HepG2 (cell line): ENCODE data around the gene NUP93. TPM values are rescaled to one million over a fixed set of nuclear protein-coding genes. Genes with fewer than 3 reads are reported as not detected.

Experiments used
- AGO2 ChIP-seq: fragments of 200-400 bp; formaldehyde crosslinking; optimal IDR thresholded peaks from 2 replicates; pipeline ENCODE3; 2017; ENCODE audit warnings: mild to moderate bottlenecking, low read depth, low read length, moderate library complexity
- ATF7-NPFF ChIP-seq: sonication (generic); formaldehyde crosslinking; IDR thresholded peaks from 2 replicates; pipeline ENCODE4 v1.8.1; 2023; ENCODE audit warnings: mild to moderate bottlenecking, low read depth, missing genetic modification reagents, moderate library complexity
- CCDC6 ChIP-seq: sonication (generic); formaldehyde crosslinking; IDR thresholded peaks from 2 replicates; pipeline ENCODE4 v1.8.1; 2022; ENCODE audit warnings: mild to moderate bottlenecking, missing genetic modification reagents, moderate library complexity
- FOSL2 ChIP-seq: sonication (generic); formaldehyde crosslinking; IDR thresholded peaks from 2 replicates; pipeline ENCODE4 v1.4.0; 2020; ENCODE audit warnings: missing genetic modification reagents
- HNRNPL ChIP-seq: fragments of 200-400 bp; formaldehyde crosslinking; IDR thresholded peaks from 2 replicates; pipeline ENCODE4 v1.6.1; 2017; ENCODE audit warnings: mild to moderate bottlenecking, low read depth, low read length
- IRF2 ChIP-seq: IDR thresholded peaks from 2 replicates; pipeline ENCODE4 v1.6.1; 2018; ENCODE audit warnings: missing genetic modification reagents, missing compliant biosample characterization
- KMT2B ChIP-seq: IDR thresholded peaks from 2 replicates; pipeline ENCODE4 v1.6.1; 2016; ENCODE audit warnings: missing genetic modification reagents, missing compliant biosample characterization
- MYC ChIP-seq: sonication (generic); formaldehyde crosslinking; IDR thresholded peaks from 2 replicates; pipeline ENCODE4 v1.9.0; 2021; ENCODE audit warnings: missing genetic modification reagents, borderline replicate concordance
- PHF5A ChIP-seq: IDR thresholded peaks from one replicate; pipeline ENCODE4 v1.6.1; 2018; ENCODE audit warnings: low read depth, missing genetic modification reagents; ENCODE audit not compliant: unreplicated experiment
- PITX1 ChIP-seq: sonication (generic); formaldehyde crosslinking; IDR thresholded peaks from 2 replicates; pipeline ENCODE4 v1.5.1; 2020; ENCODE audit warnings: mild to moderate bottlenecking, missing genetic modification reagents
- RBFOX2 ChIP-seq: fragments of 200-400 bp; formaldehyde crosslinking; IDR thresholded peaks from 2 replicates; pipeline ENCODE4 v1.6.1; 2017; ENCODE audit warnings: low read depth, mild to moderate bottlenecking, low read length
- SAP130 ChIP-seq: IDR thresholded peaks from 2 replicates; pipeline ENCODE4 v1.6.1; 2016; ENCODE audit warnings: low read depth
- SETDB1 ChIP-seq: sonication (generic); formaldehyde crosslinking; IDR thresholded peaks from 2 replicates; pipeline ENCODE4 v1.5.1; 2020; ENCODE audit warnings: missing genetic modification reagents, mild to moderate bottlenecking, borderline replicate concordance
- SRSF4 ChIP-seq: fragments of 200-400 bp; formaldehyde crosslinking; IDR thresholded peaks from one replicate; pipeline ENCODE4 v1.6.1; 2018; ENCODE audit warnings: mild to moderate bottlenecking, low read depth, low read length, moderate library complexity; ENCODE audit not compliant: poor library complexity, severe bottlenecking
- YY1 ChIP-seq: IDR thresholded peaks from 2 replicates; pipeline ENCODE4 v1.6.1; 2011; ENCODE audit warnings: low read length, low read depth, moderate library complexity, mild to moderate bottlenecking; ENCODE audit not compliant: insufficient read depth, insufficient replicate concordance
- ZMYM3 ChIP-seq: sonication (generic); formaldehyde crosslinking; IDR thresholded peaks from 2 replicates; pipeline ENCODE4 v1.5.1; 2020; ENCODE audit warnings: mild to moderate bottlenecking, missing genetic modification reagents
- ZNF138 ChIP-seq: sonication (generic); formaldehyde crosslinking; IDR thresholded peaks from 2 replicates; pipeline ENCODE4 v1.5.0; 2020; ENCODE audit warnings: mild to moderate bottlenecking, low read depth, missing genetic modification reagents
- ZNF232 ChIP-seq: sonication (generic); formaldehyde crosslinking; IDR thresholded peaks from 2 replicates; pipeline ENCODE4 v1.4.0; 2020; ENCODE audit warnings: missing genetic modification reagents, borderline replicate concordance
- ZNF558 ChIP-seq: sonication (generic); formaldehyde crosslinking; IDR thresholded peaks from 2 replicates; pipeline ENCODE4 v1.9.0; 2022; ENCODE audit warnings: mild to moderate bottlenecking, missing genetic modification reagents, borderline replicate concordance
- ZNF775 ChIP-seq: sonication (generic); formaldehyde crosslinking; IDR thresholded peaks from 2 replicates; pipeline ENCODE4 v1.4.0; 2020; ENCODE audit warnings: missing genetic modification reagents, mild to moderate bottlenecking, moderate library complexity, borderline replicate concordance
- ZNF781 ChIP-seq: sonication (generic); formaldehyde crosslinking; IDR thresholded peaks from 2 replicates; pipeline ENCODE4 v1.5.1; 2020; ENCODE audit warnings: borderline replicate concordance, mild to moderate bottlenecking, missing genetic modification reagents; ENCODE audit errors: not compliant biosample characterization
- ZSCAN30 ChIP-seq: sonication (generic); formaldehyde crosslinking; IDR thresholded peaks from 2 replicates; pipeline ENCODE4 v1.5.0; 2020; ENCODE audit warnings: mild to moderate bottlenecking, missing genetic modification reagents
- polyA plus RNA-seq, 8 experiments: library from polyadenylated mRNA; depleted of rRNA in 3 of 8; stranded (reverse) in 7 of 8; unstranded in 1 of 8; fragments of >200 nt; fragmentation: Illumina TruSeq in 4 of 8; extraction: Trizol in 4 of 8; gene quantifications; 2 replicates each; pipeline versions ENCODE4 v1.2.1 to v1.2.3, GENCODE V29; 2011 to 2016; ENCODE audit warnings: low read depth in 4 of 8, missing spikeins in 1 of 8, mixed read lengths in 1 of 8; ENCODE audit not compliant: insufficient read depth in 1 of 8
- total RNA-seq, 5 experiments: library from RNA; depleted of rRNA; stranded (reverse); fragments of >200 nt; fragmentation: Illumina TruSeq; extraction: Trizol; gene quantifications; 2 replicates each; pipeline ENCODE4 v1.2.3, GENCODE V29; 2016; ENCODE audit warnings: low read depth in 1 of 5
- TF ChIP-seq, protein P1 (sequence below): sonication (generic); formaldehyde crosslinking; IDR thresholded peaks from 2 replicates; pipeline ENCODE4 v1.9.0; 2021; ENCODE audit warnings: missing genetic modification reagents, mild to moderate bottlenecking, borderline replicate concordance
- TF ChIP-seq, protein P2 (sequence below): sonication (generic); formaldehyde crosslinking; IDR thresholded peaks from 2 replicates; pipeline ENCODE4 v1.4.0; 2020; ENCODE audit warnings: mild to moderate bottlenecking, missing genetic modification reagents
- TF ChIP-seq, protein P3 (sequence below): sonication (generic); formaldehyde crosslinking; IDR thresholded peaks from 2 replicates; pipeline ENCODE4 v1.4.0; 2020; ENCODE audit warnings: missing genetic modification reagents
- TF ChIP-seq, protein P4 (sequence below): sonication (generic); formaldehyde crosslinking; IDR thresholded peaks from 2 replicates; pipeline ENCODE4 v1.4.0; 2020; ENCODE audit warnings: mild to moderate bottlenecking, low read depth, missing genetic modification reagents

NUP93 gene
- total and polyA plus RNA-seq, 2 of the 13 experiments (the other 11 are each of a cell fraction or from before 2014, with no cell fraction given): 58.5 to 140 TPM

DNA sequence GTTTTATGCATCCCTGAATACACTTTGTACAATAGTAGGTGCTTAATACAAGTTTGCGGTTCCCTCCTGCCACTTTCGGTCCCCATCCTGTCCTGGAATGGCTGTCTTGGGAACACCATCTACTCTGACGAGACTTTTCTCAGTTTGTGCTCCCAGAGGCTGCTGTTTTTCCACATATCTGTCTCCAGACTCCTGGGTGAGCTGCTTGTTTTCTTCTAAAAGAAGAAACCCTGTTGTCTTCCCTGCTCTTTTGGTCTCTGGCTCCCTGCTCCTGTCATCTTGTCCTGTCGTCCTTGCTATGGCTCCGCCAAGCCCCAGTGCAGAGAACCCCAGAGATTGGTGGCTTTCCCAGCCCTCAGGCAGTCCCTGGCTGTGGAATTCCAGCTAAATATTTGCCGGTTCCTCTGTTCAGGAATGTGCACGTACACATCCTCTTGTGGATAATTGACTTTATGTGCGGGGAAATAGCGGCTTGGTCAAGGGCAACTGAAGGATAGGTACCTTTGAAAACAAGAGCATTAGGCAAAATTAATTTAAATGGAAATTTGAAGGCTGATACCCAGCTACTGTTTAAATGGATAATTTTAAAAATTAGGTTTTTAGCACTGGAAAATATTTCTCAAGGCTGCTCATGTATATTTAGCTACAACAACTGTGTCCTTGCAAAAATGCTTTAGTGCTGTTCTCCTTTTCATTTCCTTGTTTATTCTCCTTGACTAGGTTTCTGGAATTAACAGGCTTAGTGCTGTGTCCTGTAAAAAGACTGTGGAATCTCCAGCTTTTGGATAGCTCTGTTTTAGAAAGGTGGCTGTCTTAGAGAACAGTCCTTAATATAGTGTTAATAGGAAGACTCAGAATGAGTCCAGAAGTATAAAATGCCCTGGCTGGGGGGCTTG lies 84.9 kb downstream of the NUP93 start (continued):
- TF ChIP-seq ZNF775 (CRISPR knock-in tag) (no peak), IRF2 (CRISPR knock-in tag) (peak; percentile 90), SETDB1 (CRISPR knock-in tag) (no peak), PITX1 (CRISPR knock-in tag) (peak; percentile 28), ZNF781 (peak; percentile 25), ZNF138 (CRISPR knock-in tag) (no peak), SRSF4 (no peak), YY1 (peak; percentile 37), ZNF232 (CRISPR knock-in tag) (no peak), AGO2 (no peak), ZNF558 (0 out of 2 replicates have a peak, but pooled peaks have one; percentile 54), MYC (no peak), PHF5A (CRISPR knock-in tag) (peak; percentile 80), CCDC6 (CRISPR knock-in tag) (no peak), HNRNPL (no peak), ZMYM3 (CRISPR knock-in tag) (peak; percentile 16), RBFOX2 (0 out of 2 replicates have a peak, but pooled peaks have one; percentile 23), ATF7-NPFF (CRISPR knock-in tag) (no peak), FOSL2 (CRISPR knock-in tag) (peak; percentile 53), KMT2B (CRISPR knock-in tag) (no peak), ZSCAN30 (no peak), SAP130 (CRISPR knock-in tag) (peak; percentile 92)
- TF ChIP-seq, protein P1, sequence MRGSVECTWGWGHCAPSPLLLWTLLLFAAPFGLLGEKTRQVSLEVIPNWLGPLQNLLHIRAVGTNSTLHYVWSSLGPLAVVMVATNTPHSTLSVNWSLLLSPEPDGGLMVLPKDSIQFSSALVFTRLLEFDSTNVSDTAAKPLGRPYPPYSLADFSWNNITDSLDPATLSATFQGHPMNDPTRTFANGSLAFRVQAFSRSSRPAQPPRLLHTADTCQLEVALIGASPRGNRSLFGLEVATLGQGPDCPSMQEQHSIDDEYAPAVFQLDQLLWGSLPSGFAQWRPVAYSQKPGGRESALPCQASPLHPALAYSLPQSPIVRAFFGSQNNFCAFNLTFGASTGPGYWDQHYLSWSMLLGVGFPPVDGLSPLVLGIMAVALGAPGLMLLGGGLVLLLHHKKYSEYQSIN (CRISPR knock-in tag): no peak
- TF ChIP-seq, protein P2, sequence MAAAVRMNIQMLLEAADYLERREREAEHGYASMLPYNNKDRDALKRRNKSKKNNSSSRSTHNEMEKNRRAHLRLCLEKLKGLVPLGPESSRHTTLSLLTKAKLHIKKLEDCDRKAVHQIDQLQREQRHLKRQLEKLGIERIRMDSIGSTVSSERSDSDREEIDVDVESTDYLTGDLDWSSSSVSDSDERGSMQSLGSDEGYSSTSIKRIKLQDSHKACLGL: no peak
- TF ChIP-seq, protein P3, sequence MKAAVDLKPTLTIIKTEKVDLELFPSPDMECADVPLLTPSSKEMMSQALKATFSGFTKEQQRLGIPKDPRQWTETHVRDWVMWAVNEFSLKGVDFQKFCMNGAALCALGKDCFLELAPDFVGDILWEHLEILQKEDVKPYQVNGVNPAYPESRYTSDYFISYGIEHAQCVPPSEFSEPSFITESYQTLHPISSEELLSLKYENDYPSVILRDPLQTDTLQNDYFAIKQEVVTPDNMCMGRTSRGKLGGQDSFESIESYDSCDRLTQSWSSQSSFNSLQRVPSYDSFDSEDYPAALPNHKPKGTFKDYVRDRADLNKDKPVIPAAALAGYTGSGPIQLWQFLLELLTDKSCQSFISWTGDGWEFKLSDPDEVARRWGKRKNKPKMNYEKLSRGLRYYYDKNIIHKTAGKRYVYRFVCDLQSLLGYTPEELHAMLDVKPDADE (CRISPR knock-in tag): no peak
- TF ChIP-seq, protein P4, sequence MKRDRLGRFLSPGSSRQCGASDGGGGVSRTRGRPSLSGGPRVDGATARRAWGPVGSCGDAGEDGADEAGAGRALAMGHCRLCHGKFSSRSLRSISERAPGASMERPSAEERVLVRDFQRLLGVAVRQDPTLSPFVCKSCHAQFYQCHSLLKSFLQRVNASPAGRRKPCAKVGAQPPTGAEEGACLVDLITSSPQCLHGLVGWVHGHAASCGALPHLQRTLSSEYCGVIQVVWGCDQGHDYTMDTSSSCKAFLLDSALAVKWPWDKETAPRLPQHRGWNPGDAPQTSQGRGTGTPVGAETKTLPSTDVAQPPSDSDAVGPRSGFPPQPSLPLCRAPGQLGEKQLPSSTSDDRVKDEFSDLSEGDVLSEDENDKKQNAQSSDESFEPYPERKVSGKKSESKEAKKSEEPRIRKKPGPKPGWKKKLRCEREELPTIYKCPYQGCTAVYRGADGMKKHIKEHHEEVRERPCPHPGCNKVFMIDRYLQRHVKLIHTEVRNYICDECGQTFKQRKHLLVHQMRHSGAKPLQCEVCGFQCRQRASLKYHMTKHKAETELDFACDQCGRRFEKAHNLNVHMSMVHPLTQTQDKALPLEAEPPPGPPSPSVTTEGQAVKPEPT: no peak
